ENCODE measurements around the gene SURF6.
"Not testable (repeated sequence)": the region's sequence is repeated elsewhere in the genome, so short reads cannot be mapped to it uniquely, and the experiment has no call there.

Gene SURF6

DNA sequence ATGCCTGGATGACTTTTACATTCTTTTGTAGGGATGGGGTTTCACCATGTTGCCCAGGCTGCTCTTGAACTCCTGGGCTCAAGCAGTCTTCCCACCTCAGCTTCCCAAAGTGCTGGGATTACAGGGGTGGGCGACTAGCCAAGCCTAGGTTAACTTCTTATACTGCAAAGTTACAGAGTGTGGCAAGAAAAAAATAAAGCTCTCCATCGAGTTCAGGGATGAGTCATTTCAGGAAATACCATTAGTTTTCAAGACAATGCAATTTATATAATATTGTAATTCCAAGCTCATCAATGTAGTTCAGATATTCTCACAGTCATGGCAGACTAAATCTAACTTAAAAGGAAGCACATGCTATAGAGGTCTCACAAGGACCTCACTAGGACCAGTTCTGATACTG, 49.5 kb downstream of the SURF6 start:
- DNase-seq (ENCODE audit: low read depth) = no peak

DNA sequence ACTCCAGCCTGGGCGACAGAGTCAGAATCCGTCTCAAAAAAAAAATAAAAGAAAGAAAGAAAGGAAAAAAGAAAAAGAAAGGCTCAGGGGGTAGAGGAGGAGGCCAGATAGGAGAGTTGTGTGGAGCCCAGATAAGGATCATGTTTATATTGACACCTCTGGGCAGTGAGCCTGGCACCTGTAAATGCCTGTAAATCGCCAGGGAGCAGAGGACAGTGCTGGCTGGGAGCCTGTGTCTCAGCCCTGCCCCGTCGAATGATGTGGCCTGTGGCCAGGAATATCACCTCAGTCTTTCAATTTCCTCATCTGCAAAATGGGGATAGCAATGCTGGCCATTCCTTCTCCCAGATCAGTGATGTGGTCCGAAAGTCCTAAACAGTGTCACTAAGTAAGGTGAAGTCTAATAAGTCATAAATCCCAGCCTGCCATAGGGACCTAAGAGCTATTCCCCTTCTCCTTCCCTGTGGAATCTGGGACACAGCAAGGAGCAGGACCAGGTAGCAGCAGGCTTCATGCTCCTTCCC, 50.7 kb downstream of the SURF6 start:
- no peak for DNase-seq (ENCODE audit: low read depth)

GRCh38 chr9:133284362-133284761, 51.6 kb downstream of the SURF6 start:
- DNase-seq (ENCODE audit: low read depth) = no peak

DNA sequence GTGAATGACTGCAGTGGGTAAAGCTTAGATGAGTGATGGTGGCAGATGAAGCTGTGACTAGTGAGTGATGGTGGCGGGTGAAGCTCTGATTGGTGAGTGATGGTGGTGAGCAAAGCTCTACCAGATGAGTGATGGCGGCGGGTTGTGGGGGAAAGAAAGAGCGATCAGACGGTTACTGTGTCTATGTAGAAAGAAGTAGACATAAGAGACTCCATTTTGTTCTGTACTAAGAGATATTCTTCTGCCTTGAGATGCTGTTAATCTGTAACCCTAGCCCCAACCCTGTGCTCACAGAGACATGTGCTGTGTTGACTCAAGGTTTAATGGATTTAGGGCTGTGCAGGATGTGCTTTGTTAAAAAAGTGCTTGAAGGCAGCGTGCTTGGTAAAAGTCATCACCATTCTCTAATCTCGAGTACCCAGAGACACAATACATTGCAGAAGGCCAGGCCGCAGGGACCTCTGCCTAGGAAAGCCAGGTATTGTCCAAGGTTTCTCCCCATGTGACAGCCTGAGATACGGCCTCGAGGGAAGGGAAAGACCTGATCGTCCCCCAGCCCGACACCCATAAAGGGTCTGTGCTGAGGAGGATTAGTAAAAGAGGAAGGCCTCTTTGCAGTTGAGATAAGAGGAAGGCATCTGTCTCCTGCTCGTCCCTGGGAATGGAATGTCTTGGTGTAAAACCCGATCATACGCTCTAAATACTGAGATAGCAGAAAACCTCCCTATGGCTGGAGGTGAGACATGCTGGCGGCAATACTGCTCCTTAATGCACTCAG, 52.5 kb downstream of the SURF6 start:
- DNase-seq (ENCODE audit: low read depth) = not testable (repeated sequence)

- no peak for DNase-seq (ENCODE audit: low read depth)
Observed at GRCh38 chr9:133282464-133283238, 53.3 kb downstream of the SURF6 start.

GRCh38 chr9:133280392-133280791, 55.6 kb downstream of the SURF6 start:
- no peak for DNase-seq (ENCODE audit: low read depth)
